Left cardiac atrium (tissue), 4 donors: ENCODE measurements around the gene CPT1C. TPM values are rescaled to one million over a fixed set of nuclear protein-coding genes. Genes with fewer than 3 reads are reported as not detected.

Source experiments
- ATAC-seq, 2 donors: fragments of 200-7000 bp; cut with Tn5 transposase; one replicate each; pipeline ENCODE4 v1.9.1; 2020; ENCODE audit warnings: mild to moderate bottlenecking in 2 of 2, moderate library complexity in 2 of 2
- DNase-seq: peaks from one replicate; pipeline ENCODE4 v3.0.0-alpha.2; 2020
- intact Hi-C, 2 donors: fragments of 100-400 bp; cut with DNase I; formaldehyde crosslinking; loops; one replicate each; pipeline versions ENCODE4 v1.14.1 to v1.15.1; 2022 to 2023
- total RNA-seq, 2 donors: library from RNA; stranded (reverse); fragmentation: NEBNext Ultra II Directional; extraction: Animal tissue kit (Norgen Biotek cat#: 25700); gene quantifications; one replicate each; pipeline ENCODE4 v1.2.1, GENCODE V29; 2021
- donor health status: DM: no; HTN: yes; CAD: no.
- donor health status: DM: no; HTN: yes; CAD: no; lungs with severe emphysema.
- donor health status: DM: yes; HTN: yes; CAD: no.
- donor health status: Dilated cardiomyopathy.

CPT1C gene
- total RNA-seq, 2 donors from 2014 or later, result 4.7 to 5.1 TPM

GRCh38 chr19:49658566-49659442 is 32.1 kb upstream of the CPT1C start:
- intact Hi-C loops, result no loop called here
- no peak for ATAC-seq
- DNase-seq, result no peak

DNA sequence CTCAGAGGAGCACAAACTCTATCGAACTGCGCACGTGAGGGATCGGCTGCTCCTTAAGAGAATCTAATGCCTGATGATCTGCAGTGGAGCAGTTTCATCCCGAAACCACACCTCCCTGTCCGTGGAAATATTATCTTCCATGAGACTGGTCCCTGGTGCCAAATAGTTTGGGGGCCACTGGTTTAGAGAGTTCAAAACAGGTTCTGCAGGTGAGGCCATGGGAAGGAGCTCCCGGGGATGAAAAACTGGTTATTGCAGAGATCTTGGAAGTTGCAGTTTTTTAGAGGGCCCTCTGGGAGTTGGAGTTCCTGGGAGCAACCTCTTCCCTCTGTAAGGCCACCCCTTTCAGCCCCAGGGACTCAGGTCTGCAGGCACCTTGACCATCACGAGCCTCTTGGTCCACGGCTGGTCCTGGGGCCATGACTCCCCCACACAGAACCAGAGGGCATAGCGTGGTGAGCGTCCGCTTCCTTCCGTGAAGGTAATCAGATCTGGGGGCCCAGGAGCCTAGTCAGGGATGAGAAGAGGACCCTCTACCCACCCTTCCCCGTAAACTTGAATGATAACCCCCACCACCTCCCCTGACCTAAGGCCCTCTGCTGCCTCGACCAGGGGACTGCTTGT is 30.5 kb upstream of the CPT1C start:
- intact Hi-C loops, result no loop called here
- DNase-seq (no peak), ATAC-seq (no peak)

DNA sequence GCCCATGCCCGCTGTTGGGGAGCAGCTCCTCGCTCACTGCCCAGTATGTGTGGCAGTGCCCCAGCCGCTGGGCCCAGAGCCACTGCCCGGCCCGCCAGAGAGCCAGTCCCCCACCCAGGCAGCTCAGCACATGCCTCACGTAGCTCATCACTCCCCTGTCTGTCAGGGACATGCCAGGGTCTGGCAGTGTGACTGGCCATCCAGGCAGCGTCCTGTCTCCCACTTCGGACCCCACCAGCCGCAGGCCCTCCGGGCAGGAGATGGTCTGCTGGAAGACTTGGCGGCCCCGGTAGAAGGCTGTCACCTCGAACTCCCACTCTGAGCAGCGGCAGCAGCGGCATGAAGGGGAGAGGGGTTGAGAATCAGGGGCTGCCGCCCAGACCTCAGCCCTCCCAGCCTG is 28.9 kb upstream of the CPT1C start:
- DNase-seq, result no peak
- intact Hi-C loops, result no loop called here
- ATAC-seq, result no peak

- DNase-seq (no peak), ATAC-seq (no peak)
- intact Hi-C loops, result no loop called here
Observed at GRCh38 chr19:49663224-49663623, 27.7 kb upstream of the CPT1C start.

DNA sequence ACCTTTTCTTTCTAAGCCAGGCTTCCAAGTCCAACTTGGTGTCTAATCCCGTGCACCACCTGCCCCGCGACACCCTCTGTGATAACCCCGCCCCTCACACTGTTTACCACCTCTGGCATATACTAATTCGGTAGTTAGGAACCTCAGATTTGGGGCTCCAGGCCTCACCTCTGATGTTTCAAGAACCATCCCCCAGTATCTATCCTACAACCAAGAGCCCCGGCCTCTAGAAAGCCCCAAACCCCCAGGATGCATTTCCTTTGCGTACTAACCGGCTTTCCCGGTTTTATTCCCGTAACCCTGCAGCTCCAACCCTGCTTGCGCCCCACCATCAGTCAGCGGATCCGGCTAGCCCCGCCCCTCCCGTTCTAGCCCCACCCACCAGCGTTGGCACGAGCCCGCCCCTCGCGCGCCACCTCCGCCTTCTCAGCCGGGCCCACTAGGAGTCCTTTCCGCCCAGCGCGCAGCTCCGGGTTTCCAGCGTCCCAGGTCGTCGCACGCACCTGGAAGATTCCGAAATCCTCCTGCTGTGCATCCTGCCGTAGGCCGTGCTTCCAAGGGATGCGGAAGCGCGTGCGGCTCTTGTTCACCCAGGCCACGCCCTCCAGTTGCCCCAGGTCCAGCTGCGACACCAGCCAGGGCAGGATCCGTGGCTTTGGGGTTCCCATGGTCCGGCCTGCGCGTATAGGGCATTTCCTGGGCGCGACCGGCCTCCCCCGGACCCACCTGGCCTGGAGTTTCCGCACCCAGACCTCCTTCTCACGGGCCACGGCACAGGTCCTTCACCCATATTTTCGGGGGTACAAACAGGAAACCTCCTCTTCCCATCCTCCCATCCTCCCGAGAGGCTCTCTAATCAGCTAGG is 26.5 kb upstream of the CPT1C start:
- ATAC-seq (peak; percentile 84 to 85), DNase-seq (peak; percentile 92)
- intact Hi-C loops, result no loop called here

- intact Hi-C loops, result no loop called here
- peak in 1 of 2 donors; percentile 1 for ATAC-seq
- no peak for DNase-seq
Observed at GRCh38 chr19:49665036-49665350, 25.9 kb upstream of the CPT1C start.

DNA sequence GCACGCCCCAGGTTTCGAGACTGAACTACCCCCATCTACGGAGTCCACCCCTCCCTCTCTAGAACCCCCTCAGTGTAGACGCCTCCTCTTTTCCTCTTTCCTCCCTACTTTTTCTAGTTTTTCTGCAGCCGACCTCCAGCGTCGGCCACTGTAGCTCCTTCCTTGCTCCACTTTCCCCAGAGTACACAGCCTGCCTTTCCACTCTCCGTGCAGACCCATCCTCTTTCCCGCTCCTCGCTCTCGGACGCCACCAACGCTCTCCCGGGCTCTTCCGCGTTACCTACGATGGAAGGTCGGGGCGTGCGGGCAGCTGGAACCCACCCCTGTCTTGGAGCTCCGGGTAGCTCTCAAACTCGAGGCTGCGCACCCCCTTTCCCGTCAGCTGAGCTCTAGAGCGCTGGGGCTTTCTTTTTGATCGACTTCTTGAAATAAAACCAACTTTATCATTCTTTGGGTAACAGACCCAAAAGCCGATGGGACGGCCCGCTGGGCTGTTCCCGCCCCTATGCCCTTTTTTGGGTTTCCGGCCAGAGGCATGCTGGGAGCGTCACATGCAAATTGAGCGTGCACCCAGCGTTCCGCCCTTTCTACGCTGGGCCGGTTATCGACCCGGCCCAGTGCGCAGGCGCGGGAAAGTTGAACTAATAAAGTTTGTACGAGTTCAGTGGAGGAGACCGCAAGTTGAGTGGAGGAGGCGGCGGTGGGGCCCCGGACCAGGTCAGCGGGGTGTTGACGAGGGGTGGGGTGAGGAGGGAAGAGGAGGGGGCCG is 25.4 kb upstream of the CPT1C start, which contains the start of the genes BCL2L12 and IRF3:
Gene BCL2L12 (plus strand): TSS at position 583 of the 769 bp plus-strand sequence. CDS start 760 bp downstream, outside the sequence.
Gene IRF3 (minus strand): TSS at position 507 of the 769 bp plus-strand sequence. CDS start 1,019 bp downstream, outside the sequence.
- ATAC-seq (peak; percentile 93 to 94), DNase-seq (peak; percentile 99)
- intact Hi-C loops, result no loop called here

DNA sequence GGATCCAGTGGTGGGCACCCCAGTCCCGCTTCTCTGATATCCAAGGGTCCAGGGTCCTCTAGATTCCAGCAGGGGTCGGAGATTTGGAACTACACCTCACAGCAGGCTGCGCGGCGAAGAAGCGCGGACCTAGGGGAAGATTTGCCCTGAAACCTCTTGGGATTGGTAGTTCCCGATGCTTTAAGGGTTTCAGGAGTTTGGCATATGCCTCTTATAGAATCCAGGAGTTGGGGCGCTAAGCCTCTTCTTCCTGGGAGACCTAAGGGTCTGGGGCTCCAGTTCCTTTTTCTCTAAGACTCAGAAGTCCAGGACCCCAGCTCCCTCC is 24.8 kb upstream of the CPT1C start:
- intact Hi-C loops, result no loop called here
- no peak for DNase-seq
- ATAC-seq, result peak in 1 of 2 donors; percentile 13

DNA sequence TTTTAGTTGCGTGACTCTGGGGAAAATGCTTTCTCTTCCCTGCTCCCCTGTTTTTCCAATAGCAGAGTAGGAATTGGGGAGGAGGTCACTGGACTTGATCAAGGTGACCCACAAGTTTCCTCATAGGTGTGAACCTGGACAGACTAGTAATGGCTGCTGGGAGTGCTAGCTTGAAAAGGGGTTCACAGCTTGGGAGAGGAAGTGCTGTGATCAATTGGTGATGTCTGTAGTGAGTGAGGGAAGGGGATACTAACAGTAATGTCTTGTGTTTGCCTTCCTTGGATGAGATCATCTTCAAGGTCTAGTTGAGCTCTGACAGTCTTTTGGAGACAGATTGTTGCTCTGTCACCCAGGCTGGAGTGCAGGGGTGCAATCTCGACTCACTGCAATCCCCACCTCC is 23.4 kb upstream of the CPT1C start:
- DNase-seq (no peak), ATAC-seq (no peak)
- intact Hi-C loops, result no loop called here

DNA sequence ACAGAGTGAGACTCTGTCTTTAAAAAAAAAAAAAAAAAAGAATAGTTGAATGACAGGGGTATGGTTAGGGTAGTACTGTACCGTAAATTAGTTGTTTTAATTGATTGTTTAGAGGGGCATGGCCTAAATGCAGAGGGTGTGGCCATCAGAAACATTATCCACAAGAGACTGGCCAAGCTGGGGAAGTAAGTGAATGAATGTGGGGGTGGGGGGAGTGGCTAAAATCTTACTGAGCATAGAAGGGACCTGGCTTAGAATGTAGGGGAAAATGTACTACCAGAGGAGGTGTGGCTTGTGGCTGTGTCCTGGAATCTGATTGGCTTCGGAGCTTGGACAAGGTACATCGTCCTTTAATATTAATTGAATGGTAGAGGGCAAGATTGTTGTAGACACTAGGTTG is 21.4 kb upstream of the CPT1C start:
- intact Hi-C loops, result no loop called here
- DNase-seq, result no peak
- ATAC-seq, result no peak

DNA sequence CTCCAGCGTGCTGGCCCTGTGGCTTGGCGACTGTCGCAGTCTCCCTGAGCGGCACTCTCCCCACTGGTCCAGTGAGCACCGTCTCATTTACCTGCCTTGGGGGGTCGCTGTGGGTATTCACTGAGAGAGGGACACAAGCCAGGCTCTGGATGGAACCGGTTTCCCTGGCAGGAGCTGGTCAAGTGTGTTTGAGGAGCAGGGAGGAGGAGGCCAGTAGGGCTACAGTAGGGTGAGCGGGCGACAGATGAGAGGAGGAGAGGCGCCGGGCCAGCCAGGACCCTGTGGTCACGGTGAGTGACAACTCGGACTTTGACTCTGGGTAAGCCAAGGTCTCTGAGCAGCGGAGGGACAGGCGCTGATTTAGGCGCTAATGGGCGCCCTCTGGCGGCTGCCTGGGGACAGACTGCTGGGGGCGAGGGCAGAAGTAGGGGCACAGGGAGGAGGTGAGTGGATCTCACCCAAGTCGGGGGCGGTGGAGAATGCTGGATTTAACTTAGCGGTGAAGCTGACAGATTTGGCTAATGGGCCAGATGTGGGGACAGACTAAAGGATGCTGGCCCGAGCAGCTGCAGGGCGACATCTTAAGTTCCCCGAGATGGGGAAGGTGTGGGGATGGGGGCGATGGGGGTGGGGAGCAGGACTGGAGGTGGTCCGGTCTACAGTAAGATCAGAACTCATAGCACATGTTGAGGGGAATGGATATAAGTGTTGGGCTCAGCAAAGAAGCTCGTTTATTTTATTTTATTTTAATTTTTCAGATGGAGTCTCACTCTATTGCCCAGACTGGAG is 18.6 kb upstream of the CPT1C start:
- intact Hi-C loops, result no loop called here
- ATAC-seq (peak in 1 of 2 donors; percentile 2), DNase-seq (peak; percentile 81)

DNA sequence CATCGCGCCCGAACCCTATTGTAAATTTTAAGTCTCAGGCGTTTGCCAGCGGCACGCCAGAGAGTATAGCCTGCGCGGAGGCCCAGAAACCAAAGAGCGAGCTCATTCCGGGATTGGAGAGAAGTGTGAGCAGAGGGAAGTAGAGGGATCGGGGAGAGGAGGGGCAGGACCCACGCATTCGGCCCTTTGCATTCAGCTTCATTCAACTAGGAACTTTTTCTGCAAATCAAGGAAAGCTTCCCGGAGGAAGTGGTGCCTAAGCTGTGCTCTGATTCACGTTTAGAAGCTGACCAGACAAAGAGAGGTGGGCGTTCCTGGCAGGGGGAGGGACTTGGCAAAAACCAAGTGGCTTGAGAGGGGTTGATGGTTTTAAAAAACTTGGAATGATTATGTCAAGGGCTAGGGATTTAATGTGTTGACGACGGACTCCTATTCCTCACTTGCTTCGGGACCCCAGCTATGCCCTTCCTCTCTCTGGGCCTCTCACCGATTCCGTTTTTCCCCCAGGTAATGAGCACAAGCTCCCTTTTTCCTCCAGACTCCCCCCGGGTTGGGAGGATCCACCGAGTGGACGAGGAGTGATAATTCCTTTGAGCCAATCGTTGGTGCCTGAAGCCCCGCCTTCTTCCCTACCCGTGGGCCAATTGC is 14.7 kb upstream of the CPT1C start:
- ATAC-seq, result peak; percentile 36 to 52
- DNase-seq, result peak; percentile 86
- intact Hi-C loops, result no loop called here

GRCh38 chr19:49676784-49677230 is 14.1 kb upstream of the CPT1C start:
- DNase-seq (peak; percentile 100), ATAC-seq (peak; percentile 84 to 88)
- intact Hi-C loops, result no loop called here

DNA sequence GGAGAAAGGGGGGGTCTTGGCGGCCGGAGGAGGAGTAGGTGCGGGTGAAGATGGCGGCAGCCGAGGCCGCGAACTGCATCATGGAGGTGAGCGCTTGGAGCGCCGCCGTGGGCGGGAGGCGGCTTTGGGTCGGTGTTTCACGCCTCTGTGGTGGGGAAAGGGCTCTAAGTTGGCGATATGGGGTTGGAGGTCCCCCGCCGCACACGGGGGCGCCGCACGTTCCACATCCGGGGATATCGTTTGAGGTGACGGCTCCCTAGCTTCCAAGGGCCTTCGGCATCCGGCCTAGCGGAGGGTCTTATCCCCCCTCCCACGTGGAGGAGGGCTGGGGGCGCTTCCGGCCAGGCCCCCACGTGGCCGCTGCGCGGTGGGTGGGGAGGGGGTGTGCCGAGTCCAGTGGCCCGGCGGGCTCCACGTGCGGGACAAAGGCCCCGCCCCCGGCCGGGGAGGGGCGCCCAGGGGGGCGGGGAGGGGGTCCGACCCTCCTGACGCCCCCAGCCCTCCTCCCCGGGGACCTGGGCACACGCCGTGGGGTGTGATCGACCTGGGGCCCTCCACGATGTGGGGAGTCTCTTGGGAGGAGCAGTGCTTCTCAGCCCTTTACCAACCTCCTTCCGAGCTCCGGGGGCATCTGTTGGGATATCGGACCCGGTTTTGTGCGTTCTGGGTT is 13.6 kb upstream of the CPT1C start, which contains the start of gene PRMT1:
Gene PRMT1 (plus strand): TSS at position 41 of the 670 bp plus-strand sequence. CDS start 10 bp downstream, at position 51.
- intact Hi-C loops, result no loop called here
- DNase-seq (peak; percentile 61), ATAC-seq (peak in 1 of 2 donors; percentile 19)

- ATAC-seq (no peak), DNase-seq (peak; percentile 73)
- intact Hi-C loops, result no loop called here
Observed at GRCh38 chr19:49677901-49678674, 12.8 kb upstream of the CPT1C start.
